Fibroblast of lung (primary cell): ENCODE results near the gene DENND6B. TPM values are rescaled to one million over a fixed set of nuclear protein-coding genes. Genes with fewer than 3 reads are reported as not detected.

Source experiments
- DNase-seq, 2 donors: peaks; one replicate each; pipeline versions ENCODE4 v3.0.0 to v3.0.0-alpha.2; 2010; ENCODE audit warnings: low read depth in 2 of 2
- H2AFZ ChIP-seq: 2 replicates; pipeline ENCODE4 v1.5.1; 2012; ENCODE audit warnings: low read length, control low read depth, inconsistent platforms
- H3K27ac ChIP-seq: 2 replicates; pipeline ENCODE4 v1.5.1; 2011; ENCODE audit warnings: low read length, control low read depth; ENCODE audit not compliant: insufficient read depth
- H3K27me3 ChIP-seq: 2 replicates; pipeline ENCODE4 v1.5.1; 2011; ENCODE audit warnings: mild to moderate bottlenecking, low read length; ENCODE audit not compliant: control insufficient read depth, insufficient read depth
- H3K36me3 ChIP-seq: 2 replicates; pipeline ENCODE4 v1.5.1; 2011; ENCODE audit warnings: low read length; ENCODE audit not compliant: control insufficient read depth, insufficient read depth
- H3K4me1 ChIP-seq: 2 replicates; pipeline ENCODE4 v1.5.1; 2011; ENCODE audit warnings: low read length; ENCODE audit not compliant: control insufficient read depth, insufficient read depth; ENCODE audit errors: extremely low read depth
- H3K4me2 ChIP-seq: 2 replicates; pipeline ENCODE4 v1.5.1; 2011; ENCODE audit warnings: low read length, control low read depth; ENCODE audit not compliant: insufficient read depth; ENCODE audit errors: extremely low read depth
- H3K4me3 ChIP-seq, 4 experiments: fragments of 200-600 bp in 1 of 4; sonication (generic) in 1 of 4; replicated peaks in 1 of 4; 2 replicates each; pipeline ENCODE4 v1.5.1; 2011 to 2016; ENCODE audit warnings: low read length in 4 of 4, low read depth in 3 of 4, mild to moderate bottlenecking in 3 of 4, control low read depth in 2 of 4, inconsistent platforms in 1 of 4, mixed read lengths in 1 of 4; ENCODE audit not compliant: insufficient read depth in 1 of 4; ENCODE audit errors: control extremely low read depth in 1 of 4
- H3K79me2 ChIP-seq: 2 replicates; pipeline ENCODE4 v1.5.1; 2012; ENCODE audit warnings: mild to moderate bottlenecking, low read length, inconsistent platforms; ENCODE audit not compliant: control insufficient read depth, insufficient read depth
- H3K9ac ChIP-seq: 2 replicates; pipeline ENCODE4 v1.5.1; 2011; ENCODE audit warnings: mild to moderate bottlenecking, low read length, control low read depth; ENCODE audit not compliant: insufficient read depth
- H3K9me3 ChIP-seq: 2 replicates; pipeline ENCODE4 v1.5.1; 2012; ENCODE audit warnings: low read depth, low read length; ENCODE audit not compliant: control insufficient read depth, insufficient read depth
- H4K20me1 ChIP-seq: 2 replicates; pipeline ENCODE4 v1.5.1; 2011; ENCODE audit warnings: low read length; ENCODE audit not compliant: control insufficient read depth, insufficient read depth; ENCODE audit errors: extremely low read depth
- EZH2 ChIP-seq: IDR thresholded peaks from 2 replicates; pipeline ENCODE4 v1.5.1; 2012; ENCODE audit warnings: low read length, control low read depth, mild to moderate bottlenecking; ENCODE audit errors: missing control alignments
- polyA plus RNA-seq, 2 donors: library from polyadenylated mRNA; depleted of rRNA in 1 of 2; stranded (reverse) in 1 of 2; unstranded in 1 of 2; fragments of >200 nt; gene quantifications; 2 replicates each; pipeline ENCODE4 v1.2.1, GENCODE V29; 2011 to 2012; ENCODE audit warnings: missing spikeins in 1 of 2
- total RNA-seq: library from RNA; depleted of rRNA; stranded (reverse); fragments of >200 nt; gene quantifications from 2 replicates; pipeline ENCODE4 v1.2.1, GENCODE V29; 2014
- TF ChIP-seq, protein P1 (sequence below), 2 donors: IDR thresholded peaks in 1 of 2; conservative IDR thresholded peaks in 1 of 2; 1 replicate in 1 of 2; 2 replicates in 1 of 2; pipeline ENCODE4 v1.5.1; 2011 to 2012; ENCODE audit warnings: low read length in 2 of 2, control low read depth in 1 of 2, inconsistent platforms in 1 of 2, low read depth in 1 of 2, mild to moderate bottlenecking in 1 of 2

DENND6B gene
- total and polyA plus RNA-seq, 2 donors (not counting 1 experiment from before 2014, with no cell fraction given) = 1.9 to 2.0 TPM

GRCh38 chr22:50320116-50320515 is 6.7 kb downstream of the DENND6B start:
- Histone ChIP-seq H4K20me1 (no peaks in the 10 kb centered on the region), H3K27ac (no peak overlapping the region), H3K4me3 (no peak overlapping the region), H2AFZ (no peak overlapping the region), H3K4me1 (no peaks in the 10 kb centered on the region), H3K9ac (no peak overlapping the region), H3K36me3 (no peaks in the 10 kb centered on the region), H3K9me3 (no peaks in the 10 kb centered on the region), H3K4me2 (no peak overlapping the region), H3K27me3 (no peaks in the 10 kb centered on the region), H3K79me2 (no peaks in the 10 kb centered on the region)
- DNase-seq = no peak
- TF ChIP-seq, protein P1, sequence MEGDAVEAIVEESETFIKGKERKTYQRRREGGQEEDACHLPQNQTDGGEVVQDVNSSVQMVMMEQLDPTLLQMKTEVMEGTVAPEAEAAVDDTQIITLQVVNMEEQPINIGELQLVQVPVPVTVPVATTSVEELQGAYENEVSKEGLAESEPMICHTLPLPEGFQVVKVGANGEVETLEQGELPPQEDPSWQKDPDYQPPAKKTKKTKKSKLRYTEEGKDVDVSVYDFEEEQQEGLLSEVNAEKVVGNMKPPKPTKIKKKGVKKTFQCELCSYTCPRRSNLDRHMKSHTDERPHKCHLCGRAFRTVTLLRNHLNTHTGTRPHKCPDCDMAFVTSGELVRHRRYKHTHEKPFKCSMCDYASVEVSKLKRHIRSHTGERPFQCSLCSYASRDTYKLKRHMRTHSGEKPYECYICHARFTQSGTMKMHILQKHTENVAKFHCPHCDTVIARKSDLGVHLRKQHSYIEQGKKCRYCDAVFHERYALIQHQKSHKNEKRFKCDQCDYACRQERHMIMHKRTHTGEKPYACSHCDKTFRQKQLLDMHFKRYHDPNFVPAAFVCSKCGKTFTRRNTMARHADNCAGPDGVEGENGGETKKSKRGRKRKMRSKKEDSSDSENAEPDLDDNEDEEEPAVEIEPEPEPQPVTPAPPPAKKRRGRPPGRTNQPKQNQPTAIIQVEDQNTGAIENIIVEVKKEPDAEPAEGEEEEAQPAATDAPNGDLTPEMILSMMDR (conservative IDR thresholded peaks at IDR 0.05 in 1 of 2, IDR thresholded peaks at IDR 0.05 in 1 of 2; ENCODE audit: low read depth in 1 of 2, low read length in 2 of 2) = no peak
- TF ChIP-seq EZH2 = no peak

DNA sequence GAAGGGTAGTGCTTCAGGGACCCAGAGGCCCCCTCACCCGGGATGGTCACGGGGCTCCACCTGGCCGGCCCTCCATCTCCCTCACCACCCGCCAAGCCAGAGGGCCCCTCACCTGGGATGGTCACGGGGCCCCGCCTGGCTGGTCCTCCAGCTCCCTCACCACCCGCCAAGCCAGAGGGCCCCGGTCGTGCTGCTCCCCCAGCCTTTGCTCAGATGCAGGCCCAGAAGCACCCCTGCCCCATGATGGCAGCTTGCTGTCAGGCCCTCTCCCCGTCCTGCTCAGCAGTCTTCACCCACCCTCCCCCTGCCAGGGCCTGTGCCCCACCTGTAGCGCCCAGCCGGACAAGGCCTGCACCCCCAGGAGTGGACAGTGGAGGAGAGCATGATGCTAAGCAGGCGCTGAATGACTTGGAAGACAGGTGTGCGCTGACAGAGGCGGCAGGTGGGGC is 7.3 kb downstream of the DENND6B start:
- Histone ChIP-seq H3K4me1 (no peaks in the 10 kb centered on the region), H4K20me1 (no peaks in the 10 kb centered on the region), H3K79me2 (no peaks in the 10 kb centered on the region), H3K4me2 (no peak overlapping the region), H3K9ac (no peak overlapping the region), H2AFZ (no peak overlapping the region), H3K36me3 (no peaks in the 10 kb centered on the region), H3K4me3 (no peak overlapping the region), H3K27me3 (no peaks in the 10 kb centered on the region), H3K9me3 (no peaks in the 10 kb centered on the region), H3K27ac (no peak overlapping the region)
- no peak for TF ChIP-seq EZH2
- TF ChIP-seq, protein P1 (conservative IDR thresholded peaks at IDR 0.05 in 1 of 2, IDR thresholded peaks at IDR 0.05 in 1 of 2; ENCODE audit: low read depth in 1 of 2, low read length in 2 of 2) = no peak
- no peak for DNase-seq

- Histone ChIP-seq H2AFZ (no peak overlapping the region), H3K79me2 (no peaks in the 10 kb centered on the region), H4K20me1 (no peaks in the 10 kb centered on the region), H3K4me2 (no peak overlapping the region), H3K27ac (no peak overlapping the region), H3K4me3 (no peak overlapping the region), H3K9ac (no peak overlapping the region), H3K36me3 (no peaks in the 10 kb centered on the region), H3K4me1 (no peaks in the 10 kb centered on the region), H3K27me3 (no peaks in the 10 kb centered on the region), H3K9me3 (no peaks in the 10 kb centered on the region)
- TF ChIP-seq, protein P1 (conservative IDR thresholded peaks at IDR 0.05 in 1 of 2, IDR thresholded peaks at IDR 0.05 in 1 of 2; ENCODE audit: low read depth in 1 of 2, low read length in 2 of 2) = no peak
- TF ChIP-seq EZH2 = no peak
- no peak for DNase-seq
Measured at GRCh38 chr22:50318698-50319411, 8.0 kb downstream of the DENND6B start.
